HepG2 (cell line): ENCODE results near the gene INO80. TPM values are rescaled to one million over a fixed set of nuclear protein-coding genes. Genes with fewer than 3 reads are reported as not detected.

Experiments
- DNMT1 ChIP-seq: sonication (generic); formaldehyde crosslinking; IDR thresholded peaks from 2 replicates; pipeline ENCODE4 v1.5.1; 2020; ENCODE audit warnings: mild to moderate bottlenecking, missing genetic modification reagents
- HOXA5 ChIP-seq: sonication (generic); formaldehyde crosslinking; IDR thresholded peaks from 2 replicates; pipeline ENCODE4 v1.4.0; 2020; ENCODE audit warnings: missing genetic modification reagents
- ZEB1 ChIP-seq: IDR thresholded peaks from 2 replicates; pipeline ENCODE4 v1.6.1; 2012; ENCODE audit warnings: mild to moderate bottlenecking, low read depth, inconsistent platforms; ENCODE audit not compliant: insufficient replicate concordance
- polyA plus RNA-seq, 8 experiments: library from polyadenylated mRNA; depleted of rRNA in 3 of 8; stranded (reverse) in 7 of 8; unstranded in 1 of 8; fragments of >200 nt; fragmentation: Illumina TruSeq in 4 of 8; extraction: Trizol in 4 of 8; gene quantifications; 2 replicates each; pipeline versions ENCODE4 v1.2.1 to v1.2.3, GENCODE V29; 2011 to 2016; ENCODE audit warnings: low read depth in 4 of 8, missing spikeins in 1 of 8, mixed read lengths in 1 of 8; ENCODE audit not compliant: insufficient read depth in 1 of 8
- total RNA-seq, 5 experiments: library from RNA; depleted of rRNA; stranded (reverse); fragments of >200 nt; fragmentation: Illumina TruSeq; extraction: Trizol; gene quantifications; 2 replicates each; pipeline ENCODE4 v1.2.3, GENCODE V29; 2016; ENCODE audit warnings: low read depth in 1 of 5
- TF ChIP-seq, protein P1 (sequence below): sonication (generic); formaldehyde crosslinking; IDR thresholded peaks from 2 replicates; pipeline ENCODE4 v1.9.0; 2021; ENCODE audit warnings: missing genetic modification reagents, borderline replicate concordance
- TF ChIP-seq, protein P2 (sequence below): sonication (generic); formaldehyde crosslinking; IDR thresholded peaks from 2 replicates; pipeline ENCODE4 v1.5.0; 2020; ENCODE audit warnings: mild to moderate bottlenecking, missing genetic modification reagents, borderline replicate concordance

The INO80 gene
- total and polyA plus RNA-seq, 2 of the 13 experiments (the other 11 are each of a cell fraction or from before 2014, with no cell fraction given) = 3.6 to 14.8 TPM

DNA sequence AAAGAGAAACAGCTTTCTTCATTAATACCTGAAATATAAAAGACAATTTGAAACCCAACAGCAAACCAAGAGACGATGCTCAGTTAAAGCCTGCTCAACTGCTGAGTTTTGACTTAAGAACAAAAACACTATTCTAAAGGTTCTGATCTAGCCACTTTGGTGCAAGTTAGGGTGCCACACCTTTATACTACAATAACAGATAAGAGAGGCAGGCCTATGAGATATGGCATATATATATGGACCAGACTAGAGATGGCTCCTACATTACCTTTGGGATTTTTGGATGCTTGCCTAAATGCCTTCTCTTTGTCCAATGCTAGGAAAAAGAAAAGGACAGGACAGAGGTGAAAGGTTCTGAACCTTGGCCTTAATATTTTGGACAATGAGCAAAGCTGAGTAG lies 68.6 kb downstream of the INO80 start (continued):
- TF ChIP-seq, protein P1, sequence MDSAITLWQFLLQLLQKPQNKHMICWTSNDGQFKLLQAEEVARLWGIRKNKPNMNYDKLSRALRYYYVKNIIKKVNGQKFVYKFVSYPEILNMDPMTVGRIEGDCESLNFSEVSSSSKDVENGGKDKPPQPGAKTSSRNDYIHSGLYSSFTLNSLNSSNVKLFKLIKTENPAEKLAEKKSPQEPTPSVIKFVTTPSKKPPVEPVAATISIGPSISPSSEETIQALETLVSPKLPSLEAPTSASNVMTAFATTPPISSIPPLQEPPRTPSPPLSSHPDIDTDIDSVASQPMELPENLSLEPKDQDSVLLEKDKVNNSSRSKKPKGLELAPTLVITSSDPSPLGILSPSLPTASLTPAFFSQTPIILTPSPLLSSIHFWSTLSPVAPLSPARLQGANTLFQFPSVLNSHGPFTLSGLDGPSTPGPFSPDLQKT (CRISPR knock-in tag) = no peak
- no peak for TF ChIP-seq DNMT1 (CRISPR knock-in tag)
- TF ChIP-seq ZEB1 = no peak
- TF ChIP-seq, protein P2, sequence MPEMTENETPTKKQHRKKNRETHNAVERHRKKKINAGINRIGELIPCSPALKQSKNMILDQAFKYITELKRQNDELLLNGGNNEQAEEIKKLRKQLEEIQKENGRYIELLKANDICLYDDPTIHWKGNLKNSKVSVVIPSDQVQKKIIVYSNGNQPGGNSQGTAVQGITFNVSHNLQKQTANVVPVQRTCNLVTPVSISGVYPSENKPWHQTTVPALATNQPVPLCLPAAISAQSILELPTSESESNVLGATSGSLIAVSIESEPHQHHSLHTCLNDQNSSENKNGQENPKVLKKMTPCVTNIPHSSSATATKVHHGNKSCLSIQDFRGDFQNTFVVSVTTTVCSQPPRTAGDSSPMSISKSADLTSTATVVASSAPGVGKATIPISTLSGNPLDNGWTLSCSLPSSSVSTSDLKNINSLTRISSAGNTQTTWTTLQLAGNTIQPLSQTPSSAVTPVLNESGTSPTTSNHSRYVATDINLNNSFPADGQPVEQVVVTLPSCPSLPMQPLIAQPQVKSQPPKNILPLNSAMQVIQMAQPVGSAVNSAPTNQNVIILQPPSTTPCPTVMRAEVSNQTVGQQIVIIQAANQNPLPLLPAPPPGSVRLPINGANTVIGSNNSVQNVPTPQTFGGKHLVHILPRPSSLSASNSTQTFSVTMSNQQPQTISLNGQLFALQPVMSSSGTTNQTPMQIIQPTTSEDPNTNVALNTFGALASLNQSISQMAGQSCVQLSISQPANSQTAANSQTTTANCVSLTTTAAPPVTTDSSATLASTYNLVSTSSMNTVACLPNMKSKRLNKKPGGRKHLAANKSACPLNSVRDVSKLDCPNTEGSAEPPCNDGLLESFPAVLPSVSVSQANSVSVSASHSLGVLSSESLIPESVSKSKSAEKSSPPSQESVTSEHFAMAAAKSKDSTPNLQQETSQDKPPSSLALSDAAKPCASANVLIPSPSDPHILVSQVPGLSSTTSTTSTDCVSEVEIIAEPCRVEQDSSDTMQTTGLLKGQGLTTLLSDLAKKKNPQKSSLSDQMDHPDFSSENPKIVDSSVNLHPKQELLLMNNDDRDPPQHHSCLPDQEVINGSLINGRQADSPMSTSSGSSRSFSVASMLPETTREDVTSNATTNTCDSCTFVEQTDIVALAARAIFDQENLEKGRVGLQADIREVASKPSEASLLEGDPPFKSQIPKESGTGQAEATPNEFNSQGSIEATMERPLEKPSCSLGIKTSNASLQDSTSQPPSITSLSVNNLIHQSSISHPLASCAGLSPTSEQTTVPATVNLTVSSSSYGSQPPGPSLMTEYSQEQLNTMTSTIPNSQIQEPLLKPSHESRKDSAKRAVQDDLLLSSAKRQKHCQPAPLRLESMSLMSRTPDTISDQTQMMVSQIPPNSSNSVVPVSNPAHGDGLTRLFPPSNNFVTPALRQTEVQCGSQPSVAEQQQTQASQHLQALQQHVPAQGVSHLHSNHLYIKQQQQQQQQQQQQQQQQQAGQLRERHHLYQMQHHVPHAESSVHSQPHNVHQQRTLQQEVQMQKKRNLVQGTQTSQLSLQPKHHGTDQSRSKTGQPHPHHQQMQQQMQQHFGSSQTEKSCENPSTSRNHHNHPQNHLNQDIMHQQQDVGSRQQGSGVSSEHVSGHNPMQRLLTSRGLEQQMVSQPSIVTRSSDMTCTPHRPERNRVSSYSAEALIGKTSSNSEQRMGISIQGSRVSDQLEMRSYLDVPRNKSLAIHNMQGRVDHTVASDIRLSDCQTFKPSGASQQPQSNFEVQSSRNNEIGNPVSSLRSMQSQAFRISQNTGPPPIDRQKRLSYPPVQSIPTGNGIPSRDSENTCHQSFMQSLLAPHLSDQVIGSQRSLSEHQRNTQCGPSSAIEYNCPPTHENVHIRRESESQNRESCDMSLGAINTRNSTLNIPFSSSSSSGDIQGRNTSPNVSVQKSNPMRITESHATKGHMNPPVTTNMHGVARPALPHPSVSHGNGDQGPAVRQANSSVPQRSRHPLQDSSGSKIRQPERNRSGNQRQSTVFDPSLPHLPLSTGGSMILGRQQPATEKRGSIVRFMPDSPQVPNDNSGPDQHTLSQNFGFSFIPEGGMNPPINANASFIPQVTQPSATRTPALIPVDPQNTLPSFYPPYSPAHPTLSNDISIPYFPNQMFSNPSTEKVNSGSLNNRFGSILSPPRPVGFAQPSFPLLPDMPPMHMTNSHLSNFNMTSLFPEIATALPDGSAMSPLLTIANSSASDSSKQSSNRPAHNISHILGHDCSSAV = no peak
- no peak for TF ChIP-seq HOXA5 (CRISPR knock-in tag)
